ENCODE results near the gene TREX2.
"Not testable (repeated sequence)": the region's sequence is repeated elsewhere in the genome, so short reads cannot be mapped to it uniquely, and the experiment has no call there.

TREX2 gene

GRCh38 chrX:153406011-153406410 lies 39.8 kb downstream of the TREX2 start:
- DNase-seq = no peak

- DNase-seq = no peak
These were observed 40.4 kb downstream of the TREX2 start for GRCh38 chrX:153405426-153405825.

- not testable (repeated sequence) for DNase-seq
These were observed 41.5 kb downstream of the TREX2 start for GRCh38 chrX:153404333-153404732.

- no peak for DNase-seq
These were observed 44.6 kb downstream of the TREX2 start, which contains the start of gene PNMA6E for GRCh38 chrX:153401133-153401764. Gene PNMA6E (minus strand): TSS chrX:153401350. CDS start chrX:153398849, 2,501 bp downstream.

GRCh38 chrX:153400146-153401132 lies 45.4 kb downstream of the TREX2 start:
- DNase-seq = peak; percentile 45 to 50

- DNase-seq = no peak
These were observed 47.4 kb downstream of the TREX2 start for GRCh38 chrX:153398275-153398960.

- DNase-seq = no peak
These were observed 48.4 kb downstream of the TREX2 start for GRCh38 chrX:153397256-153397960.

- DNase-seq = no peak
These were observed 49.3 kb downstream of the TREX2 start for GRCh38 chrX:153396320-153397195.

GRCh38 chrX:153395613-153396319 lies 50.1 kb downstream of the TREX2 start:
- DNase-seq = no peak

GRCh38 chrX:153394612-153395011 lies 51.2 kb downstream of the TREX2 start:
- DNase-seq = no peak
